ENCODE results near the gene GLRA1.

DNA sequence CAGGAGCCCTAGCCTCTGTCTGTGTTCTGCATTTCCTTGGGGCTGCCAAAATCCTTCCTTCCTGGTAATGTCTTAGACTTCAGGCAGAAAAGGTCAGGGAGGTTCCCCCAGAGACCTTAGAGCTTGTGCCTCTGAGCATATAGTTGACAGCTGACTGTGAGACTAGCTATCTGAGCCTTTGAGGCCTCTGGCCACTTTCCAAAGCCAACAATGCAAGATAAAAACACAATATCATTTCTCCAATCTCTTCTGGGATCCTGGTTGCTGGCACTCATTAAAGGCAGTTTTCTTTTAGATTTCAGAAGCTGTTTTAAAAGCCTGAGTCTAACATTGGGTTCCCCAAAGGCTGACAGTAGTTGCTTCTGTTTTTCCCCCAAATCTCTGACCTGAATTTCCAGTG is 13.2 kb upstream of the GLRA1 start:
- TF ChIP-seq, protein P1, sequence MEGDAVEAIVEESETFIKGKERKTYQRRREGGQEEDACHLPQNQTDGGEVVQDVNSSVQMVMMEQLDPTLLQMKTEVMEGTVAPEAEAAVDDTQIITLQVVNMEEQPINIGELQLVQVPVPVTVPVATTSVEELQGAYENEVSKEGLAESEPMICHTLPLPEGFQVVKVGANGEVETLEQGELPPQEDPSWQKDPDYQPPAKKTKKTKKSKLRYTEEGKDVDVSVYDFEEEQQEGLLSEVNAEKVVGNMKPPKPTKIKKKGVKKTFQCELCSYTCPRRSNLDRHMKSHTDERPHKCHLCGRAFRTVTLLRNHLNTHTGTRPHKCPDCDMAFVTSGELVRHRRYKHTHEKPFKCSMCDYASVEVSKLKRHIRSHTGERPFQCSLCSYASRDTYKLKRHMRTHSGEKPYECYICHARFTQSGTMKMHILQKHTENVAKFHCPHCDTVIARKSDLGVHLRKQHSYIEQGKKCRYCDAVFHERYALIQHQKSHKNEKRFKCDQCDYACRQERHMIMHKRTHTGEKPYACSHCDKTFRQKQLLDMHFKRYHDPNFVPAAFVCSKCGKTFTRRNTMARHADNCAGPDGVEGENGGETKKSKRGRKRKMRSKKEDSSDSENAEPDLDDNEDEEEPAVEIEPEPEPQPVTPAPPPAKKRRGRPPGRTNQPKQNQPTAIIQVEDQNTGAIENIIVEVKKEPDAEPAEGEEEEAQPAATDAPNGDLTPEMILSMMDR (IDR thresholded peaks at IDR 0.05): no peak
- TF ChIP-seq POLR2AphosphoS5 (IDR thresholded peaks at IDR 0.05) (no peak), POLR2A (IDR thresholded peaks at IDR 0.05) (no peak)

Measured in prostate gland (tissue), 2 donors.